HCT116 (cell line): ENCODE data around the gene MTREX. TPM values are rescaled to one million over a fixed set of nuclear protein-coding genes. Genes with fewer than 3 reads are reported as not detected.

Experiments
- ATAC-seq: fragments of 200-7000 bp; cut with Tn5 transposase; 2 replicates; pipeline ENCODE4 v1.9.1; 2020; ENCODE audit warnings: mild to moderate bottlenecking, moderate library complexity
- BruUV-seq: library from RNA; stranded (reverse); fragments of 400-500 nt; replicated peaks from 2 replicates; lab custom pipeline; 2021; lab: Mats Ljungman, UMichigan
- CTCF ChIA-PET: fragments of 300-600 bp; sonication (Branson Sonifier 250); formaldehyde crosslinking; loops from one replicate; lab custom pipeline; 2021; ENCODE audit warnings: antibody characterized with exemption; lab: Charles Lee
- POLR2A ChIA-PET: fragments of 300-600, 350-600 bp; sonication (Branson Sonifier 250); formaldehyde crosslinking; loops from one replicate; lab custom pipeline; 2021; ENCODE audit warnings: antibody characterized with exemption; lab: Charles Lee
- RAD21 ChIA-PET, 2 experiments: fragments of 300-600 bp; sonication (Branson Sonifier 250); formaldehyde crosslinking; loops; one replicate each; lab custom pipeline; 2023; ENCODE audit warnings: low total read pairs in 2 of 2; ENCODE audit not compliant: uncharacterized antibody in 2 of 2, unreplicated experiment in 2 of 2, low non-redundant PET in 1 of 2; lab: Charles Lee
- DNase-seq: peaks from one replicate; pipeline ENCODE4 v3.0.0-alpha.2; 2010; ENCODE audit warnings: low read depth, low spot score
- H2AFZ ChIP-seq: fragments of 200-600 bp; shearing (Covaris generic), sonication (generic); 2 replicates; pipeline ENCODE4 v1.6.1; 2017; ENCODE audit warnings: low read depth, mixed run types, mixed read lengths, antibody characterized with exemption, low read length; ENCODE audit not compliant: poor library complexity, severe bottlenecking
- H3K27ac ChIP-seq: 2 replicates; pipeline ENCODE4 v1.5.1; 2012; ENCODE audit warnings: low read depth, low read length
- H3K27me3 ChIP-seq: fragments of 200-600 bp; sonication (generic); 2 replicates; pipeline ENCODE4 v1.6.1; 2016; ENCODE audit warnings: mixed run types, low read length, mixed read lengths; ENCODE audit not compliant: insufficient read depth
- H3K36me3 ChIP-seq, 2 experiments: fragments of 200-500 bp in 1 of 2; fragments of 200-600 bp in 1 of 2; sonication (Bioruptor generic) in 1 of 2; sonication (generic) in 1 of 2; 2 replicates each; pipeline versions ENCODE4 v1.5.1 to v1.6.1; 2014 to 2016; ENCODE audit warnings: low read length in 2 of 2, inconsistent platforms in 1 of 2, mixed read lengths in 1 of 2, mixed run types in 1 of 2; ENCODE audit not compliant: insufficient read depth in 2 of 2, control insufficient read depth in 1 of 2
- H3K4me1 ChIP-seq, 2 experiments: fragments of 200-600 bp in 1 of 2; sonication (generic) in 1 of 2; 2 replicates each; pipeline versions ENCODE4 v1.5.1 to v1.6.1; 2012 to 2017; ENCODE audit warnings: low read length in 2 of 2, inconsistent platforms in 1 of 2, mild to moderate bottlenecking in 1 of 2, mixed read lengths in 1 of 2, mixed run types in 1 of 2, moderate library complexity in 1 of 2; ENCODE audit not compliant: insufficient read depth in 2 of 2, control insufficient read depth in 1 of 2
- H3K4me2 ChIP-seq: fragments of 200-600 bp; sonication (generic); 2 replicates; pipeline ENCODE4 v1.6.1; 2017; ENCODE audit warnings: mixed run types, low read length, mixed read lengths
- H3K4me3 ChIP-seq, 2 experiments: fragments of 200-600 bp in 1 of 2; sonication (generic) in 1 of 2; replicated peaks in 1 of 2; 2 replicates each; pipeline ENCODE4 v1.5.1; 2011 to 2016; ENCODE audit warnings: low read length in 2 of 2, control low read depth in 1 of 2, low read depth in 1 of 2, mild to moderate bottlenecking in 1 of 2, mixed read lengths in 1 of 2, mixed run types in 1 of 2
- H3K79me2 ChIP-seq: fragments of 200-600 bp; sonication (generic); 2 replicates; pipeline ENCODE4 v1.6.1; 2017; ENCODE audit warnings: mild to moderate bottlenecking, mixed run types, low read length, moderate library complexity, mixed read lengths; ENCODE audit not compliant: insufficient read depth
- H3K9ac ChIP-seq: fragments of 200-600 bp; sonication (generic); 2 replicates; pipeline ENCODE4 v1.6.1; 2016; ENCODE audit warnings: low read length, mixed read lengths
- H3K9me2 ChIP-seq: fragments of 200-600 bp; sonication (generic), shearing (Covaris generic); 2 replicates; pipeline ENCODE4 v1.6.1; 2017; ENCODE audit warnings: mixed run types, mild to moderate bottlenecking, moderate library complexity; ENCODE audit not compliant: insufficient read depth
- H3K9me3 ChIP-seq, 2 experiments: fragments of 200-500 bp in 1 of 2; fragments of 200-600 bp in 1 of 2; sonication (Bioruptor generic) in 1 of 2; sonication (generic) in 1 of 2; 2 replicates each; pipeline ENCODE4 v1.6.1; 2014 to 2017; ENCODE audit warnings: low read length in 2 of 2, mixed read lengths in 2 of 2, inconsistent platforms in 1 of 2, low read depth in 1 of 2, mild to moderate bottlenecking in 1 of 2, mixed run types in 1 of 2, moderate library complexity in 1 of 2; ENCODE audit not compliant: control insufficient read depth in 1 of 2, insufficient read depth in 1 of 2
- H4K20me1 ChIP-seq: fragments of 200-600 bp; sonication (generic), shearing (Covaris generic); 2 replicates; pipeline ENCODE4 v1.6.1; 2017; ENCODE audit warnings: mixed run types, mild to moderate bottlenecking, moderate library complexity; ENCODE audit not compliant: insufficient read depth
- EGR1 ChIP-seq: IDR thresholded peaks from 2 replicates; pipeline ENCODE4 v1.6.1; 2012; ENCODE audit warnings: low read depth
- ELF1 ChIP-seq: IDR thresholded peaks from 2 replicates; pipeline ENCODE4 v1.6.1; 2012; ENCODE audit warnings: low read depth, borderline replicate concordance
- FOSL1 ChIP-seq: IDR thresholded peaks from 2 replicates; pipeline ENCODE4 v1.6.1; 2012; ENCODE audit warnings: low read depth
- POLR2A ChIP-seq: IDR thresholded peaks from 2 replicates; pipeline ENCODE4 v1.7.0; 2011; ENCODE audit warnings: borderline replicate concordance; ENCODE audit not compliant: insufficient read depth, insufficient read length; ENCODE audit errors: extremely low read depth
- RAD21 ChIP-seq: IDR thresholded peaks from 2 replicates; pipeline ENCODE4 v1.6.1; 2012; ENCODE audit warnings: low read depth, mild to moderate bottlenecking
- SP1 ChIP-seq: IDR thresholded peaks from 2 replicates; pipeline ENCODE4 v1.6.1; 2012; ENCODE audit warnings: low read depth
- ZFX ChIP-seq: fragments of 450-650 bp; IDR thresholded peaks from 2 replicates; pipeline ENCODE4 v1.6.1; 2017
- intact Hi-C: fragments of 100-400 bp; cut with micrococcal nuclease; formaldehyde crosslinking; loops from 2 replicates; pipeline ENCODE4 v1.10.0; 2022
- total RNA-seq: library from RNA; stranded (reverse); gene quantifications from one replicate; pipeline ENCODE4 v1.2.1, GENCODE V29; 2021; ENCODE audit not compliant: unreplicated experiment
- TF ChIP-seq, protein P1 (sequence below), 3 experiments: fragments of 200-600 bp in 1 of 3; sonication (generic) in 1 of 3; IDR thresholded peaks in 2 of 3; conservative IDR thresholded peaks in 1 of 3; 2 replicates each; pipeline ENCODE4 v1.5.1; 2012 to 2017; ENCODE audit warnings: low read depth in 2 of 3, low read length in 2 of 3, antibody characterized with exemption in 1 of 3, borderline replicate concordance in 1 of 3, control low read depth in 1 of 3, mild to moderate bottlenecking in 1 of 3, mixed read lengths in 1 of 3, mixed run types in 1 of 3, moderate library complexity in 1 of 3; ENCODE audit not compliant: insufficient read depth in 1 of 3
- TF ChIP-seq, protein P2 (sequence below): IDR thresholded peaks from 2 replicates; pipeline ENCODE4 v1.6.1; 2011; ENCODE audit warnings: mild to moderate bottlenecking, low read length, moderate library complexity; ENCODE audit not compliant: insufficient replicate concordance; ENCODE audit errors: extremely low read depth

MTREX gene
- total RNA-seq, 1 experiment from 2014 or later: 101 TPM

DNA sequence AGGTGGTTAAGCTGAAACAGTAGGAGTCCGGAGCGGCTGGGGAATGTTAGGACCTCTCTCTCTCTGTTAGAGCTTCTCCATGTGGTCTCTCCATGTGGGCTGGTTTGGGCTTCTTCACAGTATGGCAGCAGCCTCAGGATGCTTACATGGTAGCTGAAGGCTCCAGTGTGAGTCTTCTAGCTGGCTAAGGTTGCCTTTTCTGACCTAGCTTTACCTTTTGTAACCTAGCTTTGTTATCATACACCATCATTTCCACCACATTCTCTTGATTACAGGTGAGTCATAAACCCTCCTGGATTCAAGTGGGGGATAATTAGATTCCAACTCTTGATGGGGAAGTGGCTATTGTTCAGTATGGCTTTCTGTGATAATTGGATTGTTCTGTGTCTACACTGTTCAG is 98.5 kb downstream of the MTREX start:
- H3K36me3 ChIP-seq: peaks cover 19 to 23% of the 10 kb centered on the region in 2 experiments
- ATAC-seq: no peak
- POLR2A ChIA-PET: no interaction called here

More for the DNA sequence above, 98.5 kb downstream of the MTREX start:
- BruUV-seq: no TSS peak
- Histone ChIP-seq H3K27me3 (no peaks in the 10 kb centered on the region), H3K4me1 (no peaks in the 10 kb centered on the region), H3K9me3 (no peaks in the 10 kb centered on the region), H3K27ac (no peak overlapping the region), H4K20me1 (no peaks in the 10 kb centered on the region), H3K79me2 (no peaks in the 10 kb centered on the region; the same call in none of the 2 replicates), H3K4me3 (no peak overlapping the region), H2AFZ (no peak overlapping the region), H3K9me2 (no peaks in the 10 kb centered on the region), H3K4me2 (no peak overlapping the region), H3K9ac (no peak overlapping the region)
- DNase-seq: no peak
- CTCF ChIA-PET: interaction anchor here (1.3 to 3.0 kb wide), 3 partner anchors 10 to 286 kb away, joined by 4 to 19 read pairs (median 6); no protein-coding TSS in a partner anchor
- TF ChIP-seq ZFX (no peak), FOSL1 (no peak), SP1 (no peak), POLR2A (no peak), ELF1 (no peak), RAD21 (no peak), EGR1 (no peak)
- TF ChIP-seq, protein P1, sequence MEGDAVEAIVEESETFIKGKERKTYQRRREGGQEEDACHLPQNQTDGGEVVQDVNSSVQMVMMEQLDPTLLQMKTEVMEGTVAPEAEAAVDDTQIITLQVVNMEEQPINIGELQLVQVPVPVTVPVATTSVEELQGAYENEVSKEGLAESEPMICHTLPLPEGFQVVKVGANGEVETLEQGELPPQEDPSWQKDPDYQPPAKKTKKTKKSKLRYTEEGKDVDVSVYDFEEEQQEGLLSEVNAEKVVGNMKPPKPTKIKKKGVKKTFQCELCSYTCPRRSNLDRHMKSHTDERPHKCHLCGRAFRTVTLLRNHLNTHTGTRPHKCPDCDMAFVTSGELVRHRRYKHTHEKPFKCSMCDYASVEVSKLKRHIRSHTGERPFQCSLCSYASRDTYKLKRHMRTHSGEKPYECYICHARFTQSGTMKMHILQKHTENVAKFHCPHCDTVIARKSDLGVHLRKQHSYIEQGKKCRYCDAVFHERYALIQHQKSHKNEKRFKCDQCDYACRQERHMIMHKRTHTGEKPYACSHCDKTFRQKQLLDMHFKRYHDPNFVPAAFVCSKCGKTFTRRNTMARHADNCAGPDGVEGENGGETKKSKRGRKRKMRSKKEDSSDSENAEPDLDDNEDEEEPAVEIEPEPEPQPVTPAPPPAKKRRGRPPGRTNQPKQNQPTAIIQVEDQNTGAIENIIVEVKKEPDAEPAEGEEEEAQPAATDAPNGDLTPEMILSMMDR (IDR thresholded peaks at IDR 0.05 in 2 of 3, conservative IDR thresholded peaks at IDR 0.05 in 1 of 3; ENCODE audit: borderline replicate concordance in 1 of 3, insufficient read depth in 1 of 3, low read depth in 2 of 3, low read length in 2 of 3): no peak
- TF ChIP-seq, protein P2, sequence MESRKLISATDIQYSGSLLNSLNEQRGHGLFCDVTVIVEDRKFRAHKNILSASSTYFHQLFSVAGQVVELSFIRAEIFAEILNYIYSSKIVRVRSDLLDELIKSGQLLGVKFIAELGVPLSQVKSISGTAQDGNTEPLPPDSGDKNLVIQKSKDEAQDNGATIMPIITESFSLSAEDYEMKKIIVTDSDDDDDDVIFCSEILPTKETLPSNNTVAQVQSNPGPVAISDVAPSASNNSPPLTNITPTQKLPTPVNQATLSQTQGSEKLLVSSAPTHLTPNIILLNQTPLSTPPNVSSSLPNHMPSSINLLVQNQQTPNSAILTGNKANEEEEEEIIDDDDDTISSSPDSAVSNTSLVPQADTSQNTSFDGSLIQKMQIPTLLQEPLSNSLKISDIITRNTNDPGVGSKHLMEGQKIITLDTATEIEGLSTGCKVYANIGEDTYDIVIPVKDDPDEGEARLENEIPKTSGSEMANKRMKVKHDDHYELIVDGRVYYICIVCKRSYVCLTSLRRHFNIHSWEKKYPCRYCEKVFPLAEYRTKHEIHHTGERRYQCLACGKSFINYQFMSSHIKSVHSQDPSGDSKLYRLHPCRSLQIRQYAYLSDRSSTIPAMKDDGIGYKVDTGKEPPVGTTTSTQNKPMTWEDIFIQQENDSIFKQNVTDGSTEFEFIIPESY: no peak
- RAD21 ChIA-PET: no interaction called here
- intact Hi-C loops: no loop called here
